Measurements from ENCODE around the gene BBLN.
A peak's percentile ranks its signal among the peaks of the same experiment; 100 is the strongest.

Gene BBLN

DNA sequence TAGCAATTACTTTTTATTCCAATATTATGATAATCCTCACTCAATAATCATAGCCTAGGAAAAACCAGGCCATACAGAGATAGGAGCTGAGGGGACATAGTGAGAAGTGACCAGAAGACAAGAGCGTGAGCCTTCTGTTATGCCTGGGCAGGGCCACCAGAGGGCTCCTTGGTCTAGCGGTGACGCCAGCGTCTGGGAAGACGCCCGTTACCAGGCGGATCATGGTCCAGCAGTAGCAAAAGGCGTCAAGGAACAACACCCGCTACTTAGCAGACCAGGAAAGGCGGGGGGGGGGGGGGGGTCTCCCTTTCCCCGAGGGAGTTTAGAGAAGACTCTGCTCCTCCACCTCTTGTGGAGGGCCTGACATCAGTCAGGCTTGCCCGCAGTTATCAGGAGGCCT lies 21.4 kb downstream of the BBLN start:
- TF ChIP-seq, protein P1, sequence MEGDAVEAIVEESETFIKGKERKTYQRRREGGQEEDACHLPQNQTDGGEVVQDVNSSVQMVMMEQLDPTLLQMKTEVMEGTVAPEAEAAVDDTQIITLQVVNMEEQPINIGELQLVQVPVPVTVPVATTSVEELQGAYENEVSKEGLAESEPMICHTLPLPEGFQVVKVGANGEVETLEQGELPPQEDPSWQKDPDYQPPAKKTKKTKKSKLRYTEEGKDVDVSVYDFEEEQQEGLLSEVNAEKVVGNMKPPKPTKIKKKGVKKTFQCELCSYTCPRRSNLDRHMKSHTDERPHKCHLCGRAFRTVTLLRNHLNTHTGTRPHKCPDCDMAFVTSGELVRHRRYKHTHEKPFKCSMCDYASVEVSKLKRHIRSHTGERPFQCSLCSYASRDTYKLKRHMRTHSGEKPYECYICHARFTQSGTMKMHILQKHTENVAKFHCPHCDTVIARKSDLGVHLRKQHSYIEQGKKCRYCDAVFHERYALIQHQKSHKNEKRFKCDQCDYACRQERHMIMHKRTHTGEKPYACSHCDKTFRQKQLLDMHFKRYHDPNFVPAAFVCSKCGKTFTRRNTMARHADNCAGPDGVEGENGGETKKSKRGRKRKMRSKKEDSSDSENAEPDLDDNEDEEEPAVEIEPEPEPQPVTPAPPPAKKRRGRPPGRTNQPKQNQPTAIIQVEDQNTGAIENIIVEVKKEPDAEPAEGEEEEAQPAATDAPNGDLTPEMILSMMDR (IDR thresholded peaks at IDR 0.05), result peak; percentile 45; the same call in 1 of the 2 replicates

DNA sequence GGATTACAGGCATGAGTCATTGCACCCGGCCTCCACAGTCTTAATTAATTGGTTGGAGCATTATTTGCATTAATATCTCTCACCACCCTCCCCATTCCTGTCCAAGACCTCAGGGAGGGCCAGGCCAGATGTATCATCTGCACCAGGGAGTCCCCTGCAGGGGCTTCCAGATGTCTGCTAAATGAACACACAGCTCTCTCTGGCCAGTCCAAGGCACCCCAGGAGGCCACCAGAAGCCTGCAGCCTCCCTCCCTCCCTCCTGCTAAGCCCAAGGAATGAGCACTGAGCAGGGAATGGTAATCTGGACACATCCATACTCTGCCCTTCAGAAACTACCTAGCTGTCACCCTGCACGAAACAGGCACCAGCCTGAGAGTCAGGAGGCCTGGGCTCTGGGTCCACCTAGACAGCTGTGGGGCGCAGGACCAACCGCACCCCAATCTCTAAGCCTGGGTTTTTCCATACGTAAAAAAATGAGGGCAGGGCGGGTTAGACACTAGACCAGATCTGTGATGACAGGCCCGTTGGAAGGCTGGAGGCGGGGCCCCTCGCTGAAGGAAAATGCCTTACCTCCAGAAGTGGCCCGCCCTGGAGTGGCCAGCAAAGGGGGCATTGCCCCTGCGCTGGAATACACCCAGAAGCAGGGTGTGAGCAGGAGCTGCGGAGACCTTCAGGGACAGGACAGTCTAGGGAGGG lies 23.0 kb downstream of the BBLN start:
- TF ChIP-seq, protein P1 (IDR thresholded peaks at IDR 0.05), result no peak

DNA sequence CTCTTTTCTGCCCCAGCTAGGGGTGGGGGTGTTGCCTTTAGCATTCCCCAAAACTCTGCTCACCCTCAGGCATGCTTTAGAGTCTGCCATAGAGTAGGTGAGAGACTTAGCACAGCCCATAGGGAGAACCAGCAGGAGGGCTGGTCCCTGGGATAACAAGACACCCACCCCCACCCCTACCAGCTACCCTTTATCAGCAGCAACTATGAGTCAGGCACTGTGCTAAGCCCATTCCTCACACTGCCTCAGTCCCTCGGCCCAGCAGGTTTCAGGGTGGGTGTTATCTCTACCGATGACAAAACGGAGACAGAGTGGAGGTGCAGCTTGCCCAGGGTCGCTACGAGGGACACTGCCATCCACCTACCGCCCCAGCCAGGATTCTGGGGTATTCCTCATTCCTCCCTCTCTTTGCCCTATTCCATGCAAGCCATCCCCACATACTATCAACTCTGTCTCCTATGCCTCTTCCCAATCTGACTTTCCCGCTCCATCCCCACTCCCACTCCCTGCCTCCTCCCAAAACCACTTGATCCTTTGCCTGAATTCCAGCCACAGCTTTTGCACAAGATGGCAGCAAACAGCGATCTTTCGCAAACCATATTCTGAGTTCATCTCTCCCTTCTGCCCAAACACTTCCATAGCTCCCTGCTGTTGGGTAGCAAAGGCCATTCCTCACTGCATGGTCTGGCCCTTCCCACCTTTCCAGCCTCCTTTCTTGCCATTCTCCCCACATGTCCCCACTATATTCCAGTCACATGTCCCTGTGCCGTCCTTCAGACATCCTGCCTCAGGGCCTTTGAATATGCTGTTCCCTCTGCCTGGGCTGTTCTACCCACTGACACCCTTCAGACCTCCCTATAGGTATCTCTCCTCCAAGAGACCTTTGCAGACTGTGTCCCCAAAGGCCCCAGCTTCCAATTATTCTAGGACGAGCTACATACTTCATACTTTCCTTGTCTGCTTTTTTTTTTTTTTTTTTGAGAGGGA lies 26.2 kb downstream of the BBLN start:
- TF ChIP-seq, protein P1 (IDR thresholded peaks at IDR 0.05), result no peak

DNA sequence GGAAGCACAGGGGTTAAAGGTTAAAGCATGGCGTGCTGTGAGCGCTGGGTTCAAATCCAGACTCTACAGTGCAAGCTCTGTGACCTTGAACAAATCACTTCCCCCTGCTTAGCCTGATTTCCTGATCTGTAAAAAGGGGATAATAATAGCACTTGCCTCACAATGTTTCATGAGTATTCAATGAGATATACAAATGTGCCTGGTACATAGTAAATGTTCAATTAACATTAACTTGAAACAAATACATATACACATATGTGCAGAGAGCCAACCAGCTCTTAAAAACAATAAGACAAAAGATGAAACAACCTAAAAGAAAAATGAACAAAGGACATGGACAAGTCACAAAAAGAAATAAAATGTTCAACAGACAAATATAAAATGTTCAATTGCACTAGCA lies 27.3 kb downstream of the BBLN start:
- TF ChIP-seq, protein P1 (IDR thresholded peaks at IDR 0.05), result no peak

DNA sequence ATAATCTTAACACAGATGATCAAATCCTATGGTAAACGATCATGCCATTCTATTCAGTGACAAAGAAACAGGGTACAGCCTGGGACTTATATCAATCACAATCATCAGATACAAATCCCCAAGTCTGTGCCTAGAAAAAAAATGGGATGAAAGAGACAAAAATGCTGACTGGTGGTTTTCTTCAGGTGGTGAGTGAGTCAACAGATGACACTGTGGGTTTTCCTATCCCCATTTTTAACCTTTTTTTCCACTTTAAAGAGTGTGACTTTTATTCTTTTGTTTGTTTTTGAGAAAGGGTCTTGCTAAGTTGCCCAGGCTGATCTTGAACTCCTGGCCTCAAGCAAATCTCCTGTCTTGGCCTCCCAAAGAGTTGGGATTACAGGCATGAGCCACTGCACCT lies 28.1 kb downstream of the BBLN start:
- TF ChIP-seq, protein P1 (IDR thresholded peaks at IDR 0.05), result no peak

DNA sequence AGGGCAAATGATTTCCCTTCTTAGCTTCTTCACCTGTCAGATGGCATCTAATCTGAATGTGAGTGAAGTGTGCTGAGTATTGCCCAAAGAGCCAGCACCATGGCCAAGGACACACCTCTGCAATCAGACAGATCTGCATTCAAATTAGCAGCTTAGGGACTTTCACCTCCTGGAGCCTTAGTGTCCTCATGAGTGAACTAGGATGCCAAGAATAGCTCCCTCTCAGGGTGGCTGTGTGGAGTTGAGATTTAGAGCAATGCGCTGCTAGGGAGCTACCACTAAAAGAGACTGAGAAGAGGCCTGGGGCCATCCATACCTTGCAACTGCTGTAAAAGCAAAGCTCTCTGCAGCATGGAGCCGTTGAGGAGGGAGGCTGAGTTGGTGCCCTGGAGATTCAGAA lies 29.9 kb downstream of the BBLN start:
- TF ChIP-seq, protein P1 (IDR thresholded peaks at IDR 0.05), result no peak

DNA sequence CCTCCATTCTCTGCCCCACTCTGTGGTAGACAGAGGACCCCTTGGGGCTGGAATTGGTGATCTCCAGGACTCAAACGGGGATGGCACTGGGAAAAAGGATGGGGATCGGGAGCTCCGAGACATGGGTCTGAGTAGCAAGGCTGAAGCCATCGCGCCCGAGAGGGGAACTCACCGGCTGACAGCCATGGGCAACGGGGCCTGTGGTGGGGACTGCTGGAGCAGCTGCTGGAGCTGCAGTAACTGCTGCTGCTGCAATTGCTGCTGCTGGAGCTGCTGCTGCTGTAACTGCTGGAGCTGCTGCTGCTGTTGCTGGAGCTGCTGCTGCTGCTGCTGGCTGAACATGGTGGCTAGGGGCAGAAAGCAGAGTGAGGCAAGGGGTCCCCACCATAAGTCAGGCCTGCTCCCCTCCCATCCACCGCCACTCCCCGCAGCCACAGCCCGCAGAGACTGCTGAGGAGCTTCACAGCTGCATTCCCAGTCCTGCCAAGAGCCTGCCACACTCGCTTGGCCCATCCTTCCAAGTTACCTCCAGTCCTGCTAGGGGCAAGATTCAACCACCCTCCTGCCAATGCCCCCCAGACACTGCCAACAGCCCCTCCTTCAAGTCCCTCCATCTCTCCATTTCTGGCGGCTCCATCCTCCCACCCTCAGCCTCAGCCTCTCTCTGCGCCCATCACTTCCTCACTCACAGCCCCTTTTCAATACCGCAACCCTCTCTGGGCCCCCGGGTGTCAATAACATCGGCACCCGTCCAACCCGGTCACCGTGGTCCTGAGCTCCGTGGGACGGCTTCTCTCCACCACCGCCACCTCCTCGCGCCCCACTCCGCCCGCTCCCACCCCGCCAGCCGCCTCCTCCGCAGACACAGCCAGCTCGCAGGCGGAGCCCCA lies 30.7 kb downstream of the BBLN start:
- TF ChIP-seq, protein P1 (IDR thresholded peaks at IDR 0.05), result no peak

Measured in LNCAP (cell line).